Liver (tissue), 9 donors: ENCODE data around the gene LARGE1. TPM values are rescaled to one million over a fixed set of nuclear protein-coding genes. Genes with fewer than 3 reads are reported as not detected.

Source experiments
- DNase-seq: peaks from one replicate; pipeline ENCODE4 v3.0.0-alpha.2; 2017; ENCODE audit warnings: low spot score
- H3K27ac ChIP-seq, 2 donors: one replicate each; pipeline ENCODE4 v1.7.0; 2013; ENCODE audit warnings: inconsistent platforms in 2 of 2, low read length in 2 of 2, control low read depth in 1 of 2, low read depth in 1 of 2, mild to moderate bottlenecking in 1 of 2
- H3K27me3 ChIP-seq, 4 donors: one replicate each; pipeline versions ENCODE4 v1.6.1 to v1.7.0; 2013; ENCODE audit warnings: low read length in 3 of 4, inconsistent platforms in 1 of 4, mild to moderate bottlenecking in 1 of 4, moderate library complexity in 1 of 4; ENCODE audit not compliant: control insufficient read depth in 4 of 4, insufficient read depth in 4 of 4
- H3K36me3 ChIP-seq, 4 donors: one replicate each; pipeline versions ENCODE4 v1.6.1 to v1.7.0; 2013; ENCODE audit warnings: low read length in 3 of 4, mild to moderate bottlenecking in 3 of 4, low read depth in 1 of 4, moderate library complexity in 1 of 4; ENCODE audit not compliant: control insufficient read depth in 4 of 4, insufficient read depth in 3 of 4
- H3K4me1 ChIP-seq, 4 donors: one replicate each; pipeline versions ENCODE4 v1.6.1 to v1.7.0; 2013; ENCODE audit warnings: low read length in 3 of 4, mild to moderate bottlenecking in 3 of 4, moderate library complexity in 1 of 4; ENCODE audit not compliant: control insufficient read depth in 4 of 4, insufficient read depth in 4 of 4
- H3K4me3 ChIP-seq, 3 donors: one replicate each; pipeline versions ENCODE4 v1.6.1 to v1.7.0; 2013; ENCODE audit warnings: low read length in 3 of 3, control low read depth in 1 of 3, low read depth in 1 of 3, mild to moderate bottlenecking in 1 of 3
- H3K9ac ChIP-seq, 2 donors: one replicate each; pipeline ENCODE4 v1.7.0; 2013; ENCODE audit warnings: low read length in 2 of 2, mild to moderate bottlenecking in 2 of 2, moderate library complexity in 2 of 2, control low read depth in 1 of 2, low read depth in 1 of 2
- H3K9me3 ChIP-seq, 4 donors: one replicate each; pipeline versions ENCODE4 v1.6.1 to v1.7.0; 2013; ENCODE audit warnings: low read length in 3 of 4; ENCODE audit not compliant: control insufficient read depth in 4 of 4
- EGR1 ChIP-seq, 2 donors: IDR thresholded peaks; 2 replicates each; pipeline ENCODE4 v1.6.1; 2016 to 2018; ENCODE audit warnings: antibody characterized with exemption in 2 of 2, low read depth in 2 of 2
- FOXA2 ChIP-seq: IDR thresholded peaks from 2 replicates; pipeline ENCODE4 v1.6.1; 2016; ENCODE audit warnings: antibody characterized with exemption
- GABPA ChIP-seq, 2 donors: IDR thresholded peaks in 1 of 2; conservative IDR thresholded peaks in 1 of 2; 2 replicates each; pipeline ENCODE4 v1.6.1; 2016; ENCODE audit warnings: antibody characterized with exemption in 2 of 2, mild to moderate bottlenecking in 1 of 2, moderate library complexity in 1 of 2
- HNF4A ChIP-seq, 2 donors: conservative IDR thresholded peaks; 2 replicates each; pipeline ENCODE4 v1.6.1; 2016; ENCODE audit warnings: antibody characterized with exemption in 2 of 2, mild to moderate bottlenecking in 2 of 2
- HNF4G ChIP-seq: IDR thresholded peaks from 2 replicates; pipeline ENCODE4 v1.6.1; 2016; ENCODE audit warnings: antibody characterized with exemption
- JUND ChIP-seq, 2 donors: IDR thresholded peaks; 2 replicates each; pipeline ENCODE4 v1.6.1; 2016; ENCODE audit warnings: antibody characterized with exemption in 2 of 2
- NR2F2 ChIP-seq: IDR thresholded peaks from 2 replicates; pipeline ENCODE4 v1.6.1; 2016; ENCODE audit warnings: antibody characterized with exemption
- RAD21 ChIP-seq, 2 donors: IDR thresholded peaks; 2 replicates each; pipeline ENCODE4 v1.6.1; 2016; ENCODE audit warnings: antibody characterized with exemption in 2 of 2, mild to moderate bottlenecking in 2 of 2
- SP1 ChIP-seq: IDR thresholded peaks from 2 replicates; pipeline ENCODE4 v1.6.1; 2018; ENCODE audit warnings: antibody characterized with exemption, mild to moderate bottlenecking
- TAF1 ChIP-seq: conservative IDR thresholded peaks from 2 replicates; pipeline ENCODE4 v1.6.1; 2016; ENCODE audit warnings: antibody characterized with exemption, mild to moderate bottlenecking
- YY1 ChIP-seq: IDR thresholded peaks from 2 replicates; pipeline ENCODE4 v1.6.1; 2016; ENCODE audit warnings: antibody characterized with exemption, mild to moderate bottlenecking
- WGBS: extraction: QIAGEN DNeasy Blood & Tissue Kit; methylation state at CpG from one replicate; pipeline ENCODE4 v1.1.7; 2013; 5-methylcytosine and 5-hydroxymethylcytosine counted together
- polyA plus RNA-seq, 2 donors: library from polyadenylated mRNA; stranded (reverse) in 1 of 2; unstranded in 1 of 2; fragments of 200-250 nt in 1 of 2; fragments of >200 nt in 1 of 2; fragmentation: Nextera tagmentation in 1 of 2; extraction: Ambion mirVana in 1 of 2; gene quantifications; one replicate each; pipeline versions ENCODE4 v1.2.1 to v1.2.3, GENCODE V29; 2013 to 2015
- total RNA-seq, 2 donors: library from RNA; depleted of rRNA; stranded (reverse); fragments of >200 nt; gene quantifications; one replicate each; pipeline ENCODE4 v1.2.3, GENCODE V29; 2014
- TF ChIP-seq, protein P1 (sequence below): IDR thresholded peaks from 2 replicates; pipeline ENCODE4 v1.6.1; 2016; ENCODE audit warnings: antibody characterized with exemption
- TF ChIP-seq, protein P2 (sequence below): IDR thresholded peaks from 2 replicates; pipeline ENCODE4 v1.6.1; 2016; ENCODE audit warnings: antibody characterized with exemption, mild to moderate bottlenecking
- TF ChIP-seq, protein P3 (sequence below): fragments of 150-350 bp; IDR thresholded peaks from 2 replicates; pipeline ENCODE4 v1.5.1; 2017; ENCODE audit warnings: improper control_type of control experiment, low read depth, low read length; ENCODE audit not compliant: missing input control
- TF ChIP-seq, protein P4 (sequence below): IDR thresholded peaks from 2 replicates; pipeline ENCODE4 v1.6.1; 2016; ENCODE audit warnings: antibody characterized with exemption
- donor health status: healthy.
- donor health status: healthy.
- donor health status: healthy.
- donor health status: healthy.
- donor health status: healthy.

LARGE1 gene
- total and polyA plus RNA-seq, 4 donors: 2.3 to 14.1 (median 5.7) TPM

DNA sequence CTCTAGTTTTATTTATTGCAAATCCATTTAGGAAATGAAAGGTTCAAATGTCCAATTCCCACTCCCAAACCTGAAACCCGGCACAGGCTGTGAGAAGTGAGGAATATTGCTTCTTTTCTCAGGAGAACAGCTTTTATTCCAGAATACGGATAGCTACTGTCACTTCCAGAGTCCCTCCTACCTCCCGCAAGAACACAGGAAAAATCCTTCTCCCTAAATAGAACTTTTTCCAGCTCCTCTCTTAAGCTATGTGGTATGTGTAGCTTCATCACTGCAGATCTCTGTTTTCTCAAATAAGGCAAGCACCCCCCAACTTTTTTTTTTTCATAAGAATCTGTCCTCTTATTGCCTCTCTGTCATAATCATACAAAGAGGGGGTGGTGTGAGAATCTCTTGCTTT, 126.8 kb downstream of the LARGE1 start:
- Histone ChIP-seq H3K4me3 (no peak overlapping the region), H3K36me3 (no peaks in the 10 kb centered on the region), H3K27ac (no peak overlapping the region), H3K4me1 (no peaks in the 10 kb centered on the region), H3K9ac (no peak overlapping the region), H3K27me3 (no peaks in the 10 kb centered on the region), H3K9me3 (peaks cover 0 to 6% (median 2%) of the 10 kb centered on the region in 4 donors)
- DNase-seq: no peak
- TF ChIP-seq, protein P1, sequence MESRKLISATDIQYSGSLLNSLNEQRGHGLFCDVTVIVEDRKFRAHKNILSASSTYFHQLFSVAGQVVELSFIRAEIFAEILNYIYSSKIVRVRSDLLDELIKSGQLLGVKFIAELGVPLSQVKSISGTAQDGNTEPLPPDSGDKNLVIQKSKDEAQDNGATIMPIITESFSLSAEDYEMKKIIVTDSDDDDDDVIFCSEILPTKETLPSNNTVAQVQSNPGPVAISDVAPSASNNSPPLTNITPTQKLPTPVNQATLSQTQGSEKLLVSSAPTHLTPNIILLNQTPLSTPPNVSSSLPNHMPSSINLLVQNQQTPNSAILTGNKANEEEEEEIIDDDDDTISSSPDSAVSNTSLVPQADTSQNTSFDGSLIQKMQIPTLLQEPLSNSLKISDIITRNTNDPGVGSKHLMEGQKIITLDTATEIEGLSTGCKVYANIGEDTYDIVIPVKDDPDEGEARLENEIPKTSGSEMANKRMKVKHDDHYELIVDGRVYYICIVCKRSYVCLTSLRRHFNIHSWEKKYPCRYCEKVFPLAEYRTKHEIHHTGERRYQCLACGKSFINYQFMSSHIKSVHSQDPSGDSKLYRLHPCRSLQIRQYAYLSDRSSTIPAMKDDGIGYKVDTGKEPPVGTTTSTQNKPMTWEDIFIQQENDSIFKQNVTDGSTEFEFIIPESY: no peak
- TF ChIP-seq HNF4A (conservative IDR thresholded peaks at IDR 0.05): no peak
- 89% methylated on average over 3 of the region's 3 CpGs for WGBS

DNA sequence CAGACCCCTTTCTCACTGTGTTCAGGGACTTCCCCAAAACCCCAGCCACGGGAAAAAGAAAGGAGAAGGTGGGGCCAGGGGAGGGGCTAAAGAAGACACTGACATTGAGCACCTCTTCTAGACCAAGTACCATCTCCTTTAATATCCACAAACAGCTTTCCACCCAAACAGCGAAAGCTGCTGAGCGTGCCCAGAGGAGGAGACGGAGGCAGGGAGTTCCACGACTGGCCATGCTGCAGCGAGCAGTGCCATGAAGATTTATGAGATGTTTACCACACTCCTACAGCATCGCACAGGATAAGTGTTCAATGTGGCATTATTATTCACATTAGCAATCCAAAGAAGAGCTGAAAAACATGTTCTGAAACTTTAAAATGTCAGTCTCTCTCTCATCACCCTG, 127.4 kb downstream of the LARGE1 start:
- Histone ChIP-seq H3K9me3 (peaks cover 0 to 6% (median 2%) of the 10 kb centered on the region in 4 donors), H3K27me3 (no peaks in the 10 kb centered on the region), H3K9ac (no peak overlapping the region), H3K4me3 (no peak overlapping the region), H3K36me3 (no peaks in the 10 kb centered on the region), H3K27ac (no peak overlapping the region), H3K4me1 (no peaks in the 10 kb centered on the region)
- TF ChIP-seq YY1 (no peak), TAF1 (no peak), RAD21 (IDR thresholded peaks at IDR 0.05) (no peak), EGR1 (IDR thresholded peaks at IDR 0.05; ENCODE audit: low read depth in 2 of 2) (no peak), GABPA (IDR thresholded peaks at IDR 0.05 in 1 of 2, conservative IDR thresholded peaks at IDR 0.05 in 1 of 2) (no peak), JUND (IDR thresholded peaks at IDR 0.05) (no peak), NR2F2 (no peak), FOXA2 (no peak), SP1 (no peak), HNF4A (conservative IDR thresholded peaks at IDR 0.05) (no peak), HNF4G (no peak)
- TF ChIP-seq, protein P2, sequence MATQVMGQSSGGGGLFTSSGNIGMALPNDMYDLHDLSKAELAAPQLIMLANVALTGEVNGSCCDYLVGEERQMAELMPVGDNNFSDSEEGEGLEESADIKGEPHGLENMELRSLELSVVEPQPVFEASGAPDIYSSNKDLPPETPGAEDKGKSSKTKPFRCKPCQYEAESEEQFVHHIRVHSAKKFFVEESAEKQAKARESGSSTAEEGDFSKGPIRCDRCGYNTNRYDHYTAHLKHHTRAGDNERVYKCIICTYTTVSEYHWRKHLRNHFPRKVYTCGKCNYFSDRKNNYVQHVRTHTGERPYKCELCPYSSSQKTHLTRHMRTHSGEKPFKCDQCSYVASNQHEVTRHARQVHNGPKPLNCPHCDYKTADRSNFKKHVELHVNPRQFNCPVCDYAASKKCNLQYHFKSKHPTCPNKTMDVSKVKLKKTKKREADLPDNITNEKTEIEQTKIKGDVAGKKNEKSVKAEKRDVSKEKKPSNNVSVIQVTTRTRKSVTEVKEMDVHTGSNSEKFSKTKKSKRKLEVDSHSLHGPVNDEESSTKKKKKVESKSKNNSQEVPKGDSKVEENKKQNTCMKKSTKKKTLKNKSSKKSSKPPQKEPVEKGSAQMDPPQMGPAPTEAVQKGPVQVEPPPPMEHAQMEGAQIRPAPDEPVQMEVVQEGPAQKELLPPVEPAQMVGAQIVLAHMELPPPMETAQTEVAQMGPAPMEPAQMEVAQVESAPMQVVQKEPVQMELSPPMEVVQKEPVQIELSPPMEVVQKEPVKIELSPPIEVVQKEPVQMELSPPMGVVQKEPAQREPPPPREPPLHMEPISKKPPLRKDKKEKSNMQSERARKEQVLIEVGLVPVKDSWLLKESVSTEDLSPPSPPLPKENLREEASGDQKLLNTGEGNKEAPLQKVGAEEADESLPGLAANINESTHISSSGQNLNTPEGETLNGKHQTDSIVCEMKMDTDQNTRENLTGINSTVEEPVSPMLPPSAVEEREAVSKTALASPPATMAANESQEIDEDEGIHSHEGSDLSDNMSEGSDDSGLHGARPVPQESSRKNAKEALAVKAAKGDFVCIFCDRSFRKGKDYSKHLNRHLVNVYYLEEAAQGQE: no peak
- TF ChIP-seq, protein P3, sequence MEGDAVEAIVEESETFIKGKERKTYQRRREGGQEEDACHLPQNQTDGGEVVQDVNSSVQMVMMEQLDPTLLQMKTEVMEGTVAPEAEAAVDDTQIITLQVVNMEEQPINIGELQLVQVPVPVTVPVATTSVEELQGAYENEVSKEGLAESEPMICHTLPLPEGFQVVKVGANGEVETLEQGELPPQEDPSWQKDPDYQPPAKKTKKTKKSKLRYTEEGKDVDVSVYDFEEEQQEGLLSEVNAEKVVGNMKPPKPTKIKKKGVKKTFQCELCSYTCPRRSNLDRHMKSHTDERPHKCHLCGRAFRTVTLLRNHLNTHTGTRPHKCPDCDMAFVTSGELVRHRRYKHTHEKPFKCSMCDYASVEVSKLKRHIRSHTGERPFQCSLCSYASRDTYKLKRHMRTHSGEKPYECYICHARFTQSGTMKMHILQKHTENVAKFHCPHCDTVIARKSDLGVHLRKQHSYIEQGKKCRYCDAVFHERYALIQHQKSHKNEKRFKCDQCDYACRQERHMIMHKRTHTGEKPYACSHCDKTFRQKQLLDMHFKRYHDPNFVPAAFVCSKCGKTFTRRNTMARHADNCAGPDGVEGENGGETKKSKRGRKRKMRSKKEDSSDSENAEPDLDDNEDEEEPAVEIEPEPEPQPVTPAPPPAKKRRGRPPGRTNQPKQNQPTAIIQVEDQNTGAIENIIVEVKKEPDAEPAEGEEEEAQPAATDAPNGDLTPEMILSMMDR: no peak
- TF ChIP-seq, protein P4, sequence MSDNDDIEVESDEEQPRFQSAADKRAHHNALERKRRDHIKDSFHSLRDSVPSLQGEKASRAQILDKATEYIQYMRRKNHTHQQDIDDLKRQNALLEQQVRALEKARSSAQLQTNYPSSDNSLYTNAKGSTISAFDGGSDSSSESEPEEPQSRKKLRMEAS: no peak
- DNase-seq: no peak
- 67% methylated on average over 7 of the region's 7 CpGs for WGBS
